Measurements from ENCODE around the gene PRKCZ. TPM values are rescaled to one million over a fixed set of nuclear protein-coding genes. Genes with fewer than 3 reads are reported as not detected.

The PRKCZ gene
- total RNA-seq, 2 experiments from 2014 or later = 8.0 to 10.0 TPM

GRCh38 chr1:2124446-2125198 is 74.4 kb downstream of the PRKCZ start:
- Histone ChIP-seq H3K4me3 (ENCODE audit: low read depth, low read length, poor library complexity, severe bottlenecking) (no peak overlapping the region), H3K4me2 (ENCODE audit: low read length) (no peak overlapping the region), H2AFZ (ENCODE audit: low read length) (no peak overlapping the region), H4K20me1 (ENCODE audit: insufficient read depth, low read length) (no peaks in the 10 kb centered on the region), H3K4me1 (ENCODE audit: insufficient read depth, low read length, poor library complexity, severe bottlenecking) (no peaks in the 10 kb centered on the region), H3K27ac (ENCODE audit: low read depth, low read length, poor library complexity, severe bottlenecking) (no peak overlapping the region), H3K36me3 (ENCODE audit: insufficient read depth, low read length) (no peaks in the 10 kb centered on the region), H3K79me2 (ENCODE audit: insufficient read depth, low read depth, low read length) (no peaks in the 10 kb centered on the region), H3K9me2 (ENCODE audit: insufficient read depth, low read length) (no peaks in the 10 kb centered on the region), H3K9me3 (ENCODE audit: low read length) (peaks cover 4% of the 10 kb centered on the region; the same call in 1 of the 2 replicates)
- DNase-seq (ENCODE audit: low spot score) = no peak
- intact Hi-C loops (cut with micrococcal nuclease; ENCODE audit: unreplicated experiment) = no loop called here
- BruUV-seq (replicated peaks) = no TSS peak
- CTCF ChIA-PET (ENCODE audit: unreplicated experiment) = no interaction called here
- POLR2A ChIA-PET = no interaction called here
- TF ChIP-seq EZH2phosphoT487 (IDR thresholded peaks at IDR 0.05; ENCODE audit: borderline replicate concordance, low read depth, low read length) = no peak
- no peak for TF ChIP-seq CTCF (conservative IDR thresholded peaks at IDR 0.05; ENCODE audit: low read length)

- Histone ChIP-seq H3K9me3 (ENCODE audit: low read length) (peaks cover 4% of the 10 kb centered on the region; the same call in 1 of the 2 replicates), H4K20me1 (ENCODE audit: insufficient read depth, low read length) (no peaks in the 10 kb centered on the region), H3K36me3 (ENCODE audit: insufficient read depth, low read length) (no peaks in the 10 kb centered on the region), H3K79me2 (ENCODE audit: insufficient read depth, low read depth, low read length) (no peaks in the 10 kb centered on the region), H2AFZ (ENCODE audit: low read length) (no peak overlapping the region), H3K9me2 (ENCODE audit: insufficient read depth, low read length) (no peaks in the 10 kb centered on the region), H3K4me1 (ENCODE audit: insufficient read depth, low read length, poor library complexity, severe bottlenecking) (no peaks in the 10 kb centered on the region), H3K27ac (ENCODE audit: low read depth, low read length, poor library complexity, severe bottlenecking) (no peak overlapping the region), H3K4me3 (ENCODE audit: low read depth, low read length, poor library complexity, severe bottlenecking) (no peak overlapping the region), H3K4me2 (ENCODE audit: low read length) (no peak overlapping the region)
- POLR2A ChIA-PET = no interaction called here
- DNase-seq (ENCODE audit: low spot score) = no peak
- CTCF ChIA-PET (ENCODE audit: unreplicated experiment) = interaction anchor here (0.6 kb wide), 1 partner anchor 199 kb away, joined by 3 read pairs; no protein-coding TSS in a partner anchor
- no TSS peak for BruUV-seq (replicated peaks)
- no peak for TF ChIP-seq EZH2phosphoT487 (IDR thresholded peaks at IDR 0.05; ENCODE audit: borderline replicate concordance, low read depth, low read length)
- no peak for TF ChIP-seq CTCF (conservative IDR thresholded peaks at IDR 0.05; ENCODE audit: low read length)
- intact Hi-C loops (cut with micrococcal nuclease; ENCODE audit: unreplicated experiment) = no loop called here
Measured at GRCh38 chr1:2125350-2126211, 75.4 kb downstream of the PRKCZ start.
